HEK293 (cell line): ENCODE data around the gene CHEK1.

Experiments
- CTCF ChIA-PET: fragments of 350-600 bp; formaldehyde crosslinking; extraction: SDS; loops from one replicate; lab custom pipeline; 2021; ENCODE audit warnings: antibody characterized with exemption; lab: Yijun Ruan, JAX
- POLR2A ChIA-PET: fragments of 300-600 bp; formaldehyde crosslinking; extraction: SDS; loops from one replicate; lab custom pipeline; 2020; ENCODE audit warnings: antibody characterized with exemption, inconsistent platforms; lab: Yijun Ruan, JAX
- H3K27ac ChIP-seq: fragments of 200-500 bp; sonication (Bioruptor generic); 2 replicates; pipeline ENCODE4 v1.5.1; 2014; ENCODE audit warnings: low read depth, low read length, control low read depth, inconsistent platforms; ENCODE audit errors: extremely low read depth
- H3K36me3 ChIP-seq, 2 experiments: fragments of 200-500 bp in 1 of 2; sonication (Bioruptor generic) in 1 of 2; 1 replicate in 1 of 2; 2 replicates in 1 of 2; pipeline ENCODE4 v1.5.1; 2014 to 2017; ENCODE audit warnings: inconsistent platforms in 2 of 2, low read length in 2 of 2; ENCODE audit not compliant: control insufficient read depth in 2 of 2, insufficient read depth in 1 of 2
- H3K4me1 ChIP-seq: fragments of 200-500 bp; sonication (Bioruptor generic); 2 replicates; pipeline ENCODE4 v1.5.1; 2014; ENCODE audit warnings: mild to moderate bottlenecking, low read length, inconsistent platforms; ENCODE audit not compliant: control insufficient read depth, insufficient read depth
- H3K4me3 ChIP-seq: 2 replicates; pipeline ENCODE4 v1.5.1; 2011; ENCODE audit warnings: low read depth, mild to moderate bottlenecking, control low read depth, low read length, moderate library complexity
- H3K9me3 ChIP-seq: fragments of 200-500 bp; sonication (Bioruptor generic); 2 replicates; pipeline ENCODE4 v1.5.1; 2014; ENCODE audit warnings: low read depth, low read length, inconsistent platforms; ENCODE audit not compliant: control insufficient read depth, insufficient read depth
- BCL11B ChIP-seq: fragments of 450-650 bp; formaldehyde crosslinking; IDR thresholded peaks from 2 replicates; pipeline ENCODE4 v1.5.1; 2016; ENCODE audit warnings: low read depth, missing biosample characterization, missing genetic modification characterization
- OVOL3 ChIP-seq: fragments of 450-650 bp; formaldehyde crosslinking; IDR thresholded peaks from 2 replicates; pipeline ENCODE4 v1.5.1; 2016; ENCODE audit warnings: missing biosample characterization, missing genetic modification characterization
- PATZ1 ChIP-seq: fragments of 450-650 bp; formaldehyde crosslinking; IDR thresholded peaks from 2 replicates; pipeline ENCODE4 v1.5.1; 2016; ENCODE audit warnings: missing biosample characterization, missing genetic modification characterization
- ZBTB10 ChIP-seq: fragments of 450-650 bp; formaldehyde crosslinking; IDR thresholded peaks from 2 replicates; pipeline ENCODE4 v1.5.1; 2016; ENCODE audit warnings: missing biosample characterization, missing genetic modification characterization
- ZBTB17 ChIP-seq: fragments of 450-650 bp; formaldehyde crosslinking; IDR thresholded peaks from 2 replicates; pipeline ENCODE4 v1.5.1; 2016; ENCODE audit warnings: missing biosample characterization, missing genetic modification characterization
- ZFP41 ChIP-seq: fragments of 450-650 bp; formaldehyde crosslinking; IDR thresholded peaks from 2 replicates; pipeline ENCODE4 v1.5.1; 2016; ENCODE audit warnings: missing biosample characterization, missing genetic modification characterization, borderline replicate concordance
- ZNF184 ChIP-seq: fragments of 450-650 bp; IDR thresholded peaks from 2 replicates; pipeline ENCODE4 v1.5.1; 2018; ENCODE audit warnings: missing biosample characterization, mild to moderate bottlenecking, missing genetic modification characterization
- ZNF211 ChIP-seq: fragments of 450-650 bp; formaldehyde crosslinking; IDR thresholded peaks from 2 replicates; pipeline ENCODE4 v1.5.1; 2016; ENCODE audit warnings: low read depth, missing biosample characterization, missing genetic modification characterization
- ZNF214 ChIP-seq: fragments of 450-650 bp; formaldehyde crosslinking; IDR thresholded peaks from 2 replicates; pipeline ENCODE4 v1.5.1; 2017; ENCODE audit warnings: missing biosample characterization, mild to moderate bottlenecking, missing genetic modification characterization, borderline replicate concordance
- ZNF26 ChIP-seq: fragments of 450-650 bp; formaldehyde crosslinking; IDR thresholded peaks from 2 replicates; pipeline ENCODE4 v1.5.1; 2016; ENCODE audit warnings: missing biosample characterization, missing genetic modification characterization
- ZNF274 ChIP-seq, 2 experiments: fragments of 200-500 bp in 1 of 2; fragments of 450-650 bp in 1 of 2; sonication (Bioruptor generic) in 1 of 2; formaldehyde crosslinking in 1 of 2; IDR thresholded peaks; 2 replicates each; pipeline versions ENCODE4 v1.5.1 to v1.6.1; 2014 to 2016; ENCODE audit warnings: borderline replicate concordance in 1 of 2, inconsistent platforms in 1 of 2, low read length in 1 of 2, missing biosample characterization in 1 of 2, missing genetic modification characterization in 1 of 2
- ZNF280C ChIP-seq: fragments of 450-650 bp; formaldehyde crosslinking; IDR thresholded peaks from 2 replicates; pipeline ENCODE4 v1.5.1; 2016; ENCODE audit warnings: missing biosample characterization, missing genetic modification characterization
- ZNF311 ChIP-seq: fragments of 450-650 bp; formaldehyde crosslinking; IDR thresholded peaks from 2 replicates; pipeline ENCODE4 v1.5.1; 2017; ENCODE audit warnings: missing biosample characterization, missing genetic modification characterization, borderline replicate concordance
- ZNF354C ChIP-seq: fragments of 450-650 bp; formaldehyde crosslinking; IDR thresholded peaks from 2 replicates; pipeline ENCODE4 v1.5.1; 2016; ENCODE audit warnings: missing biosample characterization, missing genetic modification characterization, low read depth, borderline replicate concordance
- ZNF521 ChIP-seq: fragments of 450-650 bp; formaldehyde crosslinking; IDR thresholded peaks from 2 replicates; pipeline ENCODE4 v1.5.1; 2017; ENCODE audit warnings: missing biosample characterization, mild to moderate bottlenecking, missing genetic modification characterization
- ZNF529 ChIP-seq: fragments of 450-650 bp; formaldehyde crosslinking; IDR thresholded peaks from 2 replicates; pipeline ENCODE4 v1.5.1; 2017; ENCODE audit warnings: missing genetic modification characterization, missing biosample characterization; ENCODE audit not compliant: insufficient replicate concordance
- ZNF530 ChIP-seq: fragments of 450-650 bp; formaldehyde crosslinking; IDR thresholded peaks from 2 replicates; pipeline ENCODE4 v1.5.1; 2016; ENCODE audit warnings: low read depth, missing biosample characterization, missing genetic modification characterization
- ZNF692 ChIP-seq: fragments of 450-650 bp; formaldehyde crosslinking; IDR thresholded peaks from 2 replicates; pipeline ENCODE4 v1.5.1; 2016; ENCODE audit warnings: missing biosample characterization, missing genetic modification characterization
- ZNF777 ChIP-seq: fragments of 450-650 bp; formaldehyde crosslinking; IDR thresholded peaks from 2 replicates; pipeline ENCODE4 v1.5.1; 2017; ENCODE audit warnings: missing biosample characterization, missing genetic modification characterization, borderline replicate concordance
- TF ChIP-seq, protein P1 (sequence below): fragments of 450-650 bp; formaldehyde crosslinking; IDR thresholded peaks from 2 replicates; pipeline ENCODE4 v1.5.1; 2016; ENCODE audit warnings: missing biosample characterization, missing genetic modification characterization, borderline replicate concordance

The CHEK1 gene

GRCh38 chr11:125638315-125638714, 13.4 kb downstream of the CHEK1 start:
- H3K27ac ChIP-seq = no peak overlapping the region
- CTCF ChIA-PET = no interaction called here
- POLR2A ChIA-PET = no interaction called here
- H3K9me3 ChIP-seq = no peaks in the 10 kb centered on the region
- H3K36me3 ChIP-seq = peaks cover 30 to 82% of the 10 kb centered on the region in 2 experiments
- H3K4me1 ChIP-seq = no peaks in the 10 kb centered on the region
- no peak overlapping the region for H3K4me3 ChIP-seq
- TF ChIP-seq ZNF354C (tag by site-specific recombination) (no peak), PATZ1 (tag by site-specific recombination) (no peak), ZNF280C (no peak), ZBTB17 (tag by site-specific recombination) (no peak), ZNF521 (no peak), ZNF274 (IDR thresholded peaks at IDR 0.05; ENCODE audit: low read length) (no peak), ZNF274 (tag by site-specific recombination; IDR thresholded peaks at IDR 0.05; ENCODE audit: borderline replicate concordance) (no peak)
- TF ChIP-seq, protein P1, sequence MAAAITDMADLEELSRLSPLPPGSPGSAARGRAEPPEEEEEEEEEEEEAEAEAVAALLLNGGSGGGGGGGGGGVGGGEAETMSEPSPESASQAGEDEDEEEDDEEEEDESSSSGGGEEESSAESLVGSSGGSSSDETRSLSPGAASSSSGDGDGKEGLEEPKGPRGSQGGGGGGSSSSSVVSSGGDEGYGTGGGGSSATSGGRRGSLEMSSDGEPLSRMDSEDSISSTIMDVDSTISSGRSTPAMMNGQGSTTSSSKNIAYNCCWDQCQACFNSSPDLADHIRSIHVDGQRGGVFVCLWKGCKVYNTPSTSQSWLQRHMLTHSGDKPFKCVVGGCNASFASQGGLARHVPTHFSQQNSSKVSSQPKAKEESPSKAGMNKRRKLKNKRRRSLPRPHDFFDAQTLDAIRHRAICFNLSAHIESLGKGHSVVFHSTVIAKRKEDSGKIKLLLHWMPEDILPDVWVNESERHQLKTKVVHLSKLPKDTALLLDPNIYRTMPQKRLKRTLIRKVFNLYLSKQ (tag by site-specific recombination) = no peak

- ChIA-PET CTCF (no interaction called here), POLR2A (no interaction called here)
- H3K9me3 ChIP-seq = no peaks in the 10 kb centered on the region
- H3K4me1 ChIP-seq = no peaks in the 10 kb centered on the region
- H3K4me3 ChIP-seq = no peak overlapping the region
- H3K27ac ChIP-seq = no peak overlapping the region
- H3K36me3 ChIP-seq = peaks cover 29 to 73% of the 10 kb centered on the region in 2 experiments
- TF ChIP-seq ZNF311 (tag by site-specific recombination) (no peak), BCL11B (tag by site-specific recombination) (no peak), ZNF274 (IDR thresholded peaks at IDR 0.05; ENCODE audit: low read length) (no peak), ZNF274 (tag by site-specific recombination; IDR thresholded peaks at IDR 0.05; ENCODE audit: borderline replicate concordance) (no peak), ZNF184 (tag by site-specific recombination) (no peak), ZNF692 (tag by site-specific recombination) (no peak), ZBTB10 (tag by site-specific recombination) (no peak), OVOL3 (no peak), ZNF354C (tag by site-specific recombination) (no peak), ZNF529 (tag by site-specific recombination) (no peak), ZNF26 (tag by site-specific recombination) (no peak), ZNF214 (tag by site-specific recombination) (no peak), ZFP41 (tag by site-specific recombination) (no peak), ZNF530 (tag by site-specific recombination) (no peak), ZNF211 (tag by site-specific recombination) (no peak), ZNF777 (tag by site-specific recombination) (no peak)
Measured at GRCh38 chr11:125645871-125646270, 20.9 kb downstream of the CHEK1 start.
